ENCODE data around the gene DHX30.

DNA sequence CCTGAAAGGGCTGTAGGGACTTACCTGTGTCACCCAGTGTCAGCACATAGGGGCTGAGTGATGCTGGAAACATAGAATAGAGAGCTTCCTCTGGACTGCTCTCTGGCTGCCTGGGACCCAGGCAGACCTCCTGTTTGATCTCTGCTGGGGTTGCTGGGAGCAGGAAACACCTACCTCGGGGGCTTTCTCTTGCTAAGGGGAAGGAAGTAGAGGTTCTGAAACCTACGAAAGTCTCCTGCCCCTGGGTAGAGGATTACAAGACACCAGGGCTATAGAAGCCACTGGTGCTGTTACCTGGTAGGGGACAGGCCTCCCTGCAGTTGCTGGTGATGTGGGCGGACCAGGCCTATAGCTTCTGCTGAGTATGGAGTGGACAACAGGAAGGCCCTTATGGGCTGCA lies 81.7 kb downstream of the DHX30 start:
- TF ChIP-seq, protein P1, sequence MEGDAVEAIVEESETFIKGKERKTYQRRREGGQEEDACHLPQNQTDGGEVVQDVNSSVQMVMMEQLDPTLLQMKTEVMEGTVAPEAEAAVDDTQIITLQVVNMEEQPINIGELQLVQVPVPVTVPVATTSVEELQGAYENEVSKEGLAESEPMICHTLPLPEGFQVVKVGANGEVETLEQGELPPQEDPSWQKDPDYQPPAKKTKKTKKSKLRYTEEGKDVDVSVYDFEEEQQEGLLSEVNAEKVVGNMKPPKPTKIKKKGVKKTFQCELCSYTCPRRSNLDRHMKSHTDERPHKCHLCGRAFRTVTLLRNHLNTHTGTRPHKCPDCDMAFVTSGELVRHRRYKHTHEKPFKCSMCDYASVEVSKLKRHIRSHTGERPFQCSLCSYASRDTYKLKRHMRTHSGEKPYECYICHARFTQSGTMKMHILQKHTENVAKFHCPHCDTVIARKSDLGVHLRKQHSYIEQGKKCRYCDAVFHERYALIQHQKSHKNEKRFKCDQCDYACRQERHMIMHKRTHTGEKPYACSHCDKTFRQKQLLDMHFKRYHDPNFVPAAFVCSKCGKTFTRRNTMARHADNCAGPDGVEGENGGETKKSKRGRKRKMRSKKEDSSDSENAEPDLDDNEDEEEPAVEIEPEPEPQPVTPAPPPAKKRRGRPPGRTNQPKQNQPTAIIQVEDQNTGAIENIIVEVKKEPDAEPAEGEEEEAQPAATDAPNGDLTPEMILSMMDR (IDR thresholded peaks at IDR 0.05): no peak
- TF ChIP-seq EP300 (IDR thresholded peaks at IDR 0.05): no peak
